GM23338 (cell line): ENCODE data around the gene CLIC3. TPM values are rescaled to one million over a fixed set of nuclear protein-coding genes. Genes with fewer than 3 reads are reported as not detected.

Experiments used
- ATAC-seq: fragments of 200-7000 bp; cut with Tn5 transposase; 3 replicates; pipeline ENCODE4 v1.9.1; 2020
- DNase-seq: peaks from one replicate; pipeline ENCODE4 v3.0.0-alpha.2; 2015; ENCODE audit warnings: low spot score
- H2AFZ ChIP-seq: fragments of 200-600 bp; sonication (generic); 2 replicates; pipeline ENCODE4 v1.8.0; 2016; ENCODE audit warnings: antibody characterized with exemption, mild to moderate bottlenecking, moderate library complexity
- H3F3A ChIP-seq: fragments of 200-600 bp; sonication (generic); replicated peaks from 2 replicates; pipeline ENCODE4 v1.8.0; 2017; ENCODE audit warnings: antibody characterized with exemption, mixed run types, low read depth
- H3K27ac ChIP-seq: fragments of 200-600 bp; sonication (generic); 2 replicates; pipeline ENCODE4 v1.6.1; 2016; ENCODE audit warnings: low read depth
- H3K27me3 ChIP-seq: fragments of 200-600 bp; sonication (generic); 2 replicates; pipeline ENCODE4 v1.8.0; 2016; ENCODE audit warnings: mild to moderate bottlenecking, mixed run types, moderate library complexity; ENCODE audit not compliant: insufficient read depth
- H3K36me3 ChIP-seq: fragments of 200-600 bp; sonication (generic); 2 replicates; pipeline ENCODE4 v1.8.0; 2016; ENCODE audit warnings: mild to moderate bottlenecking; ENCODE audit not compliant: insufficient read depth
- H3K4me1 ChIP-seq: fragments of 200-600 bp; sonication (generic); 2 replicates; pipeline ENCODE4 v1.8.0; 2016; ENCODE audit warnings: mild to moderate bottlenecking, moderate library complexity; ENCODE audit not compliant: insufficient read depth
- H3K4me2 ChIP-seq: fragments of 200-600 bp; sonication (generic); 2 replicates; pipeline ENCODE4 v1.7.1; 2017; ENCODE audit warnings: mixed run types
- H3K4me3 ChIP-seq: fragments of 200-600 bp; sonication (generic); 2 replicates; pipeline ENCODE4 v1.6.1; 2016; ENCODE audit warnings: mixed run types
- H3K79me2 ChIP-seq: fragments of 200-600 bp; sonication (generic); replicated peaks from 2 replicates; pipeline ENCODE4 v1.8.0; 2017; ENCODE audit warnings: mild to moderate bottlenecking; ENCODE audit not compliant: insufficient read depth
- H3K9me2 ChIP-seq: fragments of 200-600 bp; sonication (generic); 2 replicates; pipeline ENCODE4 v1.8.0; 2017; ENCODE audit not compliant: insufficient read depth
- H4K20me1 ChIP-seq: fragments of 200-600 bp; sonication (generic); replicated peaks from 2 replicates; pipeline ENCODE4 v1.8.0; 2017; ENCODE audit warnings: mild to moderate bottlenecking; ENCODE audit not compliant: insufficient read depth
- H3K27ac Mint-ChIP-seq: 2 replicates; pipeline ENCODE4 v1.8.0; 2020; ENCODE audit warnings: inconsistent platforms, mild to moderate bottlenecking, moderate library complexity, mixed read lengths
- H3K27me3 Mint-ChIP-seq: 3 replicates; pipeline ENCODE4 v1.8.0; 2022; ENCODE audit warnings: low read depth, mild to moderate bottlenecking, moderate library complexity, mixed read lengths, inconsistent platforms; ENCODE audit not compliant: insufficient read depth, poor library complexity
- H3K36me3 Mint-ChIP-seq: 3 replicates; pipeline ENCODE4 v1.8.0; 2021; ENCODE audit warnings: low read depth, mild to moderate bottlenecking, inconsistent platforms, moderate library complexity, mixed read lengths
- H3K4me1 Mint-ChIP-seq: 3 replicates; pipeline ENCODE4 v1.8.0; 2020; ENCODE audit warnings: mild to moderate bottlenecking, inconsistent platforms, mixed read lengths
- H3K4me3 Mint-ChIP-seq: 3 replicates; pipeline ENCODE4 v1.8.0; 2021; ENCODE audit warnings: moderate library complexity, mild to moderate bottlenecking, inconsistent platforms, mixed read lengths
- H3K9me3 Mint-ChIP-seq: 3 replicates; pipeline ENCODE4 v1.8.0; 2020; ENCODE audit warnings: moderate library complexity, mild to moderate bottlenecking, inconsistent platforms, mixed read lengths
- CREB1 ChIP-seq: fragments of 250-450 bp; sonication (Bioruptor Pico); IDR thresholded peaks from 2 replicates; pipeline ENCODE4 v1.5.0; 2020; ENCODE audit warnings: low read depth, mild to moderate bottlenecking, moderate library complexity
- EZH2 ChIP-seq: fragments of 200-600 bp; sonication (generic); IDR thresholded peaks from one replicate; pipeline ENCODE4 v1.8.0; 2017; ENCODE audit warnings: antibody characterized with exemption, mild to moderate bottlenecking, low read depth; ENCODE audit not compliant: unreplicated experiment
- EZH2phosphoT487 ChIP-seq: fragments of 200-600 bp; sonication (generic); IDR thresholded peaks from one replicate; pipeline ENCODE4 v1.8.1; 2018; ENCODE audit warnings: antibody characterized with exemption; ENCODE audit not compliant: unreplicated experiment
- JUNB ChIP-seq: IDR thresholded peaks from one replicate; pipeline ENCODE4 v1.6.1; 2016; ENCODE audit warnings: antibody characterized with exemption; ENCODE audit not compliant: unreplicated experiment
- NANOG ChIP-seq: IDR thresholded peaks from 2 replicates; pipeline ENCODE4 v1.6.1; 2016; ENCODE audit warnings: antibody characterized with exemption, borderline replicate concordance
- POLR2AphosphoS5 ChIP-seq: IDR thresholded peaks from 2 replicates; pipeline ENCODE4 v1.6.1; 2016; ENCODE audit warnings: antibody characterized with exemption, low read depth
- REST ChIP-seq: IDR thresholded peaks from one replicate; pipeline ENCODE4 v1.6.1; 2018; ENCODE audit warnings: antibody characterized with exemption; ENCODE audit not compliant: unreplicated experiment
- STAT1 ChIP-seq: IDR thresholded peaks from one replicate; pipeline ENCODE4 v1.6.1; 2016; ENCODE audit warnings: antibody characterized with exemption; ENCODE audit not compliant: unreplicated experiment
- ZNF114 ChIP-seq: fragments of 250-450 bp; sonication (Bioruptor Pico); IDR thresholded peaks from 2 replicates; pipeline ENCODE4 v1.5.0; 2020; ENCODE audit warnings: mild to moderate bottlenecking, moderate library complexity
- ZNF331 ChIP-seq: fragments of 250-450 bp; sonication (Bioruptor Pico); IDR thresholded peaks from 2 replicates; pipeline ENCODE4 v1.5.0; 2020; ENCODE audit warnings: low read depth, mild to moderate bottlenecking, moderate library complexity
- polyA plus RNA-seq: library from polyadenylated mRNA; unstranded; fragments of >200 nt; fragmentation: Nextera tagmentation; extraction: Ambion mirVana; gene quantifications from 2 replicates; pipeline ENCODE4 v1.2.1, GENCODE V29; 2016
- total RNA-seq: library from RNA; depleted of rRNA; stranded (reverse); fragments of >200 nt; shearing (Covaris generic); gene quantifications from 2 replicates; pipeline ENCODE4 v1.2.3, GENCODE V29; 2014
- TF ChIP-seq, protein P1 (sequence below), 2 experiments: fragments of 200-600 bp in 1 of 2; sonication (generic) in 1 of 2; conservative IDR thresholded peaks; 2 replicates each; pipeline versions ENCODE4 v1.5.1 to v1.6.1; 2016 to 2017; ENCODE audit warnings: antibody characterized with exemption in 2 of 2, low read depth in 2 of 2, mild to moderate bottlenecking in 2 of 2, moderate library complexity in 1 of 2
- TF ChIP-seq, protein P2 (sequence below): IDR thresholded peaks from 2 replicates; pipeline ENCODE4 v1.6.1; 2016; ENCODE audit warnings: antibody characterized with exemption

Gene CLIC3
- total and polyA plus RNA-seq, 2 experiments from 2014 or later = 0.53 to 0.56 TPM

GRCh38 chr9:137044037-137044436 lies 47.7 kb upstream of the CLIC3 start (continued):
- TF ChIP-seq, protein P1, sequence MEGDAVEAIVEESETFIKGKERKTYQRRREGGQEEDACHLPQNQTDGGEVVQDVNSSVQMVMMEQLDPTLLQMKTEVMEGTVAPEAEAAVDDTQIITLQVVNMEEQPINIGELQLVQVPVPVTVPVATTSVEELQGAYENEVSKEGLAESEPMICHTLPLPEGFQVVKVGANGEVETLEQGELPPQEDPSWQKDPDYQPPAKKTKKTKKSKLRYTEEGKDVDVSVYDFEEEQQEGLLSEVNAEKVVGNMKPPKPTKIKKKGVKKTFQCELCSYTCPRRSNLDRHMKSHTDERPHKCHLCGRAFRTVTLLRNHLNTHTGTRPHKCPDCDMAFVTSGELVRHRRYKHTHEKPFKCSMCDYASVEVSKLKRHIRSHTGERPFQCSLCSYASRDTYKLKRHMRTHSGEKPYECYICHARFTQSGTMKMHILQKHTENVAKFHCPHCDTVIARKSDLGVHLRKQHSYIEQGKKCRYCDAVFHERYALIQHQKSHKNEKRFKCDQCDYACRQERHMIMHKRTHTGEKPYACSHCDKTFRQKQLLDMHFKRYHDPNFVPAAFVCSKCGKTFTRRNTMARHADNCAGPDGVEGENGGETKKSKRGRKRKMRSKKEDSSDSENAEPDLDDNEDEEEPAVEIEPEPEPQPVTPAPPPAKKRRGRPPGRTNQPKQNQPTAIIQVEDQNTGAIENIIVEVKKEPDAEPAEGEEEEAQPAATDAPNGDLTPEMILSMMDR (conservative IDR thresholded peaks at IDR 0.05; ENCODE audit: low read depth in 2 of 2) = no peak
- TF ChIP-seq POLR2AphosphoS5 (no peak), CREB1 (CRISPR knock-in tag) (no peak), NANOG (no peak), ZNF114 (CRISPR knock-in tag) (no peak)

- Mint-ChIP-seq H3K36me3 (no peaks in the 10 kb centered on the region; the same call in 2 of the 3 replicates), H3K9me3 (no peaks in the 10 kb centered on the region), H3K4me3 (no peak overlapping the region), H3K27ac (no peak overlapping the region), H3K27me3 (peaks cover 27% of the 10 kb centered on the region), H3K4me1 (peaks cover 4% of the 10 kb centered on the region; the same call in 1 of the 3 replicates)
- Histone ChIP-seq H3K36me3 (no peaks in the 10 kb centered on the region), H3K4me3 (no peak overlapping the region), H3K4me2 (no peak overlapping the region), H3K27ac (no peak overlapping the region), H3K4me1 (peaks cover 7% of the 10 kb centered on the region; the same call in 1 of the 2 replicates), H3F3A (no peaks in the 10 kb centered on the region), H3K79me2 (peaks cover 7% of the 10 kb centered on the region; the same call in 1 of the 2 replicates), H3K27me3 (peaks cover 24% of the 10 kb centered on the region), H4K20me1 (no peaks in the 10 kb centered on the region; the same call in 1 of the 2 replicates), H3K9me2 (no peaks in the 10 kb centered on the region), H2AFZ (no peak overlapping the region)
- DNase-seq (no peak), ATAC-seq (no peak)
- TF ChIP-seq, protein P2, sequence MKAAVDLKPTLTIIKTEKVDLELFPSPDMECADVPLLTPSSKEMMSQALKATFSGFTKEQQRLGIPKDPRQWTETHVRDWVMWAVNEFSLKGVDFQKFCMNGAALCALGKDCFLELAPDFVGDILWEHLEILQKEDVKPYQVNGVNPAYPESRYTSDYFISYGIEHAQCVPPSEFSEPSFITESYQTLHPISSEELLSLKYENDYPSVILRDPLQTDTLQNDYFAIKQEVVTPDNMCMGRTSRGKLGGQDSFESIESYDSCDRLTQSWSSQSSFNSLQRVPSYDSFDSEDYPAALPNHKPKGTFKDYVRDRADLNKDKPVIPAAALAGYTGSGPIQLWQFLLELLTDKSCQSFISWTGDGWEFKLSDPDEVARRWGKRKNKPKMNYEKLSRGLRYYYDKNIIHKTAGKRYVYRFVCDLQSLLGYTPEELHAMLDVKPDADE = no peak
- TF ChIP-seq EZH2phosphoT487 (no peak), ZNF331 (CRISPR knock-in tag) (no peak), REST (no peak), NANOG (no peak), EZH2 (no peak), STAT1 (no peak), JUNB (no peak)
Measured at GRCh38 chr9:137042751-137043727, 46.7 kb upstream of the CLIC3 start.
